Measurements from ENCODE around the gene PCK2.

DNA sequence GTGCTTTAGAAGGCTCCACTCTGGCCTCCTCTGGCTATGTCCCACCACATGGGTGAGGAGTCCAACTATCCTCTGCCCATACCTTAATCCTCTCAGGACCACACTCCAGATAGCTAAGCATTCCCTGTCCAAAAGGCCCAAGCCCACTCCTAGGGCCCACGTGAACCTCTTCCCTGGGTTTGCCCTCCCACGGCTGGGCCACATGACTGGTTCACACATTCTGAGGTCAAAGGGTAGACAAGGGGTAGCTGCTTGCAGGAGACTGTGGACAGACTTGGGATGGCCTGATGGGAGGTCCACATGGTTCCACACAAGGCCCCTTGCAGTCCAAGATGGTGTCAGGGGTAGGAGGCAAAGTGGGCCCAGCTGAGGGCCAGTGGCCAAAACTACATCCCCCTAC, 6.0 kb upstream of the PCK2 start:
- TF ChIP-seq SP1 (IDR thresholded peaks at IDR 0.05) (no peak), TARDBP (IDR thresholded peaks at IDR 0.05) (no peak), CTBP1 (IDR thresholded peaks at IDR 0.05; ENCODE audit: borderline replicate concordance) (no peak), HDGF (IDR thresholded peaks at IDR 0.05; ENCODE audit: borderline replicate concordance) (no peak), FOXM1 (IDR thresholded peaks at IDR 0.05; ENCODE audit: borderline replicate concordance) (no peak), FOXA1 (IDR thresholded peaks at IDR 0.05) (no peak), FOXK2 (IDR thresholded peaks at IDR 0.05) (no peak), NFRKB (IDR thresholded peaks at IDR 0.05) (no peak), BHLHE40 (IDR thresholded peaks at IDR 0.05; ENCODE audit: borderline replicate concordance) (no peak), L3MBTL2 (conservative IDR thresholded peaks at IDR 0.05) (no peak), ZNF384 (IDR thresholded peaks at IDR 0.05) (no peak)
